GM10266 (cell line): ENCODE results near the gene THOC2.
A peak's percentile ranks its signal among the peaks of the same experiment; 100 is the strongest.
"Not testable (repeated sequence)": the region's sequence is repeated elsewhere in the genome, so short reads cannot be mapped to it uniquely, and the experiment has no call there.

Experiments
- DNase-seq: peaks from one replicate; pipeline ENCODE4 v3.0.0; 2012; ENCODE audit errors: extremely low spot score
- CTCF ChIP-seq: IDR thresholded peaks from 2 replicates; pipeline ENCODE4 v1.5.1; 2012; ENCODE audit warnings: mild to moderate bottlenecking, low read depth; ENCODE audit not compliant: control insufficient read depth, insufficient read depth; ENCODE audit errors: missing control alignments

Gene THOC2

GRCh38 chrX:123682186-123682585 is 50.7 kb downstream of the THOC2 start:
- DNase-seq: no peak
- no peak for TF ChIP-seq CTCF

GRCh38 chrX:123679733-123680460 is 53.0 kb downstream of the THOC2 start:
- not testable (repeated sequence) for DNase-seq

- no peak for TF ChIP-seq CTCF
- no peak for DNase-seq
Observed at GRCh38 chrX:123675154-123675553, 57.7 kb downstream of the THOC2 start.

GRCh38 chrX:123673813-123674212 is 59.0 kb downstream of the THOC2 start:
- no peak for DNase-seq
- TF ChIP-seq CTCF: no peak

- no peak for DNase-seq
- no peak for TF ChIP-seq CTCF
Observed at GRCh38 chrX:123665197-123665596, 67.7 kb downstream of the THOC2 start.

GRCh38 chrX:123664467-123665167 is 68.2 kb downstream of the THOC2 start:
- not testable (repeated sequence) for DNase-seq

GRCh38 chrX:123663720-123664119 is 69.1 kb downstream of the THOC2 start:
- not testable (repeated sequence) for DNase-seq

GRCh38 chrX:123656507-123656906 is 76.3 kb downstream of the THOC2 start:
- DNase-seq: not testable (repeated sequence)

GRCh38 chrX:123648811-123649181 is 84.1 kb downstream of the THOC2 start:
- not testable (repeated sequence) for DNase-seq

- DNase-seq: peak; percentile 2
- TF ChIP-seq CTCF: no peak
Observed at GRCh38 chrX:123648028-123648810, 84.6 kb downstream of the THOC2 start.
